Measurements from ENCODE around the gene PODXL2. TPM values are rescaled to one million over a fixed set of nuclear protein-coding genes. Genes with fewer than 3 reads are reported as not detected.

The PODXL2 gene
- total RNA-seq, 1 donor from 2014 or later: 1.6 TPM

DNA sequence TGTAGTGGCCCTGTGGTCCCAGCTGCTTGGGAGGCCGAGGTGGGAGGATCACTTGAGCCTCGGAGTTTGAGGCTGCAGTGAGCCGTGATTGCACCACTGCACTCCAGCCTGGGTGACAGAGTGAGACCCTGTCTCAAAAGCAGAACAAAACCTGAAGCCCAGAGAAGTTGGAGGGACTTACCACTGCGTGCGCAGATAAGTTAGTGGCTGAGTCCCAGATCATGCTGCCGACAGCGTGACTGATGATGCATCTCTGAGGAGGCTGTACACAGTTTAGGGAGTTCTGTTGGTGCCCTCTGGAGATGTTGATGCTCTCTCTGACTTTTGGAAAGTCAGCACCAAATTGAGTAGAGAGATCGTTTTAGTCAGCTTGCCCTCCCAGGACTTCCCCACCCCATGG lies 27.9 kb downstream of the PODXL2 start:
- H3K4me3 ChIP-seq: no peak overlapping the region
- no peak for DNase-seq (ENCODE audit: low spot score in 2 of 2)
- H3K4me1 ChIP-seq: peaks cover 0 to 17% of the 10 kb centered on the region in 2 donors
- no peaks in the 10 kb centered on the region for H3K27me3 ChIP-seq
- H3K27ac ChIP-seq: no peak overlapping the region
- H3K36me3 ChIP-seq: no peaks in the 10 kb centered on the region
- intact Hi-C loops (cut with DNase I): no loop called here
- no peak for TF ChIP-seq CTCF (IDR thresholded peaks at IDR 0.05)
- H3K9me3 ChIP-seq: no peaks in the 10 kb centered on the region

- no peaks in the 10 kb centered on the region for H3K27me3 ChIP-seq
- peaks cover 0 to 11% of the 10 kb centered on the region in 2 donors for H3K4me1 ChIP-seq
- intact Hi-C loops (cut with DNase I): no loop called here
- no peak for TF ChIP-seq CTCF (IDR thresholded peaks at IDR 0.05)
- DNase-seq (ENCODE audit: low spot score in 2 of 2): no peak
- H3K27ac ChIP-seq: no peak overlapping the region
- no peak overlapping the region for H3K4me3 ChIP-seq
- no peaks in the 10 kb centered on the region for H3K9me3 ChIP-seq
- no peaks in the 10 kb centered on the region for H3K36me3 ChIP-seq
Observed at GRCh38 chr3:127658234-127658633, 29.2 kb downstream of the PODXL2 start.

GRCh38 chr3:127660621-127661251 lies 31.8 kb downstream of the PODXL2 start:
- intact Hi-C loops (cut with DNase I): no loop called here
- Histone ChIP-seq H3K9me3 (no peaks in the 10 kb centered on the region), H3K36me3 (no peaks in the 10 kb centered on the region), H3K27me3 (no peaks in the 10 kb centered on the region), H3K4me3 (no peak overlapping the region), H3K4me1 (peaks cover 0 to 2% of the 10 kb centered on the region in 2 donors), H3K27ac (no peak overlapping the region)
- DNase-seq (ENCODE audit: low spot score in 2 of 2): peak in 1 of 2 donors; percentile 53
- no peak for TF ChIP-seq CTCF (IDR thresholded peaks at IDR 0.05)

- DNase-seq (ENCODE audit: low spot score in 2 of 2): no peak
- TF ChIP-seq CTCF (IDR thresholded peaks at IDR 0.05): no peak
- H3K4me3 ChIP-seq: no peak overlapping the region
- no peaks in the 10 kb centered on the region for H3K27me3 ChIP-seq
- intact Hi-C loops (cut with DNase I): no loop called here
- H3K9me3 ChIP-seq: no peaks in the 10 kb centered on the region
- H3K27ac ChIP-seq: no peak overlapping the region
- no peaks in the 10 kb centered on the region for H3K36me3 ChIP-seq
- H3K4me1 ChIP-seq: no peaks in the 10 kb centered on the region
Observed at GRCh38 chr3:127661600-127661999, 32.6 kb downstream of the PODXL2 start.

- no peak overlapping the region for H3K27ac ChIP-seq
- H3K9me3 ChIP-seq: no peaks in the 10 kb centered on the region
- H3K4me3 ChIP-seq: no peak overlapping the region
- H3K36me3 ChIP-seq: no peaks in the 10 kb centered on the region
- no peaks in the 10 kb centered on the region for H3K27me3 ChIP-seq
- no peaks in the 10 kb centered on the region for H3K4me1 ChIP-seq
- intact Hi-C loops (cut with DNase I): no loop called here
- no peak for TF ChIP-seq CTCF (IDR thresholded peaks at IDR 0.05)
- DNase-seq (ENCODE audit: low spot score in 2 of 2): no peak
Observed at GRCh38 chr3:127662001-127662469, 33.0 kb downstream of the PODXL2 start.

DNA sequence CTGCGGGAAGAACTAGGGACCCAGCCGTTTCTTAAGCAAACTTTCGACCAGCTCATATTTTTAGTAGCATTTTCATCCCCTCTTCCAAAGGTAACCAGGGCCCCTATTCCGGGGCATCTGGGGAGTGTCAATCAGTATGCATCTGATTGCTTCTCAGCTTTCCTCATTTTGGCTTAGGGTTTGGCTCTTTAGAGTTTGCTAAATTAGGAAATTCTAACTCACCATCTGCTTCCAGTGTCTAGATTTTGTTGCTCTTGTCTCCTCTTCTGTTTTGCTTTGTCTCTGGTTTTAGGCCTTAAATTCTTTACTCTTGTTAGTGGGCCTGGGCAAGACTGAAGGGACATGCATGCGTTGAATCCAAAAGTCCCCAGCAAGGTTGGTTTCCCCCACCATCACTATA lies 34.2 kb downstream of the PODXL2 start:
- H3K36me3 ChIP-seq: no peaks in the 10 kb centered on the region
- H3K4me1 ChIP-seq: no peaks in the 10 kb centered on the region
- TF ChIP-seq CTCF (IDR thresholded peaks at IDR 0.05): no peak
- H3K27ac ChIP-seq: no peak overlapping the region
- H3K4me3 ChIP-seq: no peak overlapping the region
- intact Hi-C loops (cut with DNase I): no loop called here
- no peak for DNase-seq (ENCODE audit: low spot score in 2 of 2)
- no peaks in the 10 kb centered on the region for H3K27me3 ChIP-seq
- no peaks in the 10 kb centered on the region for H3K9me3 ChIP-seq
